Measurements from ENCODE around the gene HTATIP2. TPM values are rescaled to one million over a fixed set of nuclear protein-coding genes. Genes with fewer than 3 reads are reported as not detected.

The HTATIP2 gene
- total RNA-seq (2012; rRNA removed) (7.2 and 13.6 TPM in 2 replicates), polyA plus RNA-seq (2012; rRNA removed) (10.8 and 11.6 TPM in 2 replicates), Bru-seq, nascent RNA (percentile 53 among the genes with signal in this experiment), BruChase-seq, experiment 1, labeled RNA remaining after a 6-hour chase (percentile 58 among the genes with signal in this experiment), BruChase-seq, experiment 2, labeled RNA remaining after a 2-hour chase (percentile 50 among the genes with signal in this experiment)
- polyA plus RNA-seq (2012; cell fraction: cytosol; rRNA removed), result 3.0 and 8.1 TPM in 2 replicates
- polyA plus RNA-seq (2012; cell fraction: nucleus; rRNA removed; ENCODE audit: low replicate concordance), result 1.5 and 11.6 TPM in 2 replicates
- long read RNA-seq, transcript HTATIP2-201 (6 exons, 1,477 nt), result major isoform, 31 of 59 reads
- long read RNA-seq, transcript HTATIP2-202 (6 exons, 886 nt), result minor isoform, 8 of 59 reads
- long read RNA-seq, transcript HTATIP2-203 (6 exons, 967 nt), result minor isoform, 5 of 59 reads
- long read RNA-seq, transcript HTATIP2-204 (5 exons, 1,748 nt), result minor isoform, 8 of 59 reads
- long read RNA-seq, partial matches to known transcripts, result 0 of 59 reads
- long read RNA-seq, other reads (novel, unspliced or antisense), result 7 of 59 reads

- BruUV-seq (replicated peaks), result TSS peak; percentile 60
- TF ChIP-seq MAZ (IDR thresholded peaks at IDR 0.05; ENCODE audit: borderline replicate concordance, low read depth, low read length), result no peak
- peak; percentile 68 for TF ChIP-seq MAFK (IDR thresholded peaks at IDR 0.05; ENCODE audit: low read depth, low read length)
- TF ChIP-seq, protein P1, sequence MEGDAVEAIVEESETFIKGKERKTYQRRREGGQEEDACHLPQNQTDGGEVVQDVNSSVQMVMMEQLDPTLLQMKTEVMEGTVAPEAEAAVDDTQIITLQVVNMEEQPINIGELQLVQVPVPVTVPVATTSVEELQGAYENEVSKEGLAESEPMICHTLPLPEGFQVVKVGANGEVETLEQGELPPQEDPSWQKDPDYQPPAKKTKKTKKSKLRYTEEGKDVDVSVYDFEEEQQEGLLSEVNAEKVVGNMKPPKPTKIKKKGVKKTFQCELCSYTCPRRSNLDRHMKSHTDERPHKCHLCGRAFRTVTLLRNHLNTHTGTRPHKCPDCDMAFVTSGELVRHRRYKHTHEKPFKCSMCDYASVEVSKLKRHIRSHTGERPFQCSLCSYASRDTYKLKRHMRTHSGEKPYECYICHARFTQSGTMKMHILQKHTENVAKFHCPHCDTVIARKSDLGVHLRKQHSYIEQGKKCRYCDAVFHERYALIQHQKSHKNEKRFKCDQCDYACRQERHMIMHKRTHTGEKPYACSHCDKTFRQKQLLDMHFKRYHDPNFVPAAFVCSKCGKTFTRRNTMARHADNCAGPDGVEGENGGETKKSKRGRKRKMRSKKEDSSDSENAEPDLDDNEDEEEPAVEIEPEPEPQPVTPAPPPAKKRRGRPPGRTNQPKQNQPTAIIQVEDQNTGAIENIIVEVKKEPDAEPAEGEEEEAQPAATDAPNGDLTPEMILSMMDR (conservative IDR thresholded peaks at IDR 0.05; ENCODE audit: low read depth, low read length), result no peak
- peak; percentile 97 for TF ChIP-seq NFE2L2 (IDR thresholded peaks at IDR 0.05; ENCODE audit: low read depth, low read length)
- peak; percentile 71 for TF ChIP-seq BHLHE40 (IDR thresholded peaks at IDR 0.05; ENCODE audit: low read depth, low read length)
- no peak for TF ChIP-seq CEBPB (IDR thresholded peaks at IDR 0.05; ENCODE audit: low read depth, low read length)
- no peak for TF ChIP-seq RAD21 (IDR thresholded peaks at IDR 0.05; ENCODE audit: low read length)
- no peak for TF ChIP-seq RFX5 (IDR thresholded peaks at IDR 0.05; ENCODE audit: low read depth, low read length)
- TF ChIP-seq ELK1 (IDR thresholded peaks at IDR 0.05; ENCODE audit: borderline replicate concordance, low read depth, low read length), result no peak
- no peak for TF ChIP-seq POLR2A (IDR thresholded peaks at IDR 0.05; ENCODE audit: low read depth, low read length)
- no peak for TF ChIP-seq CHD1 (IDR thresholded peaks at IDR 0.05; ENCODE audit: low read depth, low read length)
Measured at GRCh38 chr11:20363500-20364340, at the start of gene HTATIP2. Gene HTATIP2 (plus strand): TSS chr11:20363714. CDS start chr11:20364238, 524 bp downstream.

More at GRCh38 chr11:20363500-20364340, at the start of gene HTATIP2:
- ChIA-PET POLR2A (ENCODE audit: unreplicated experiment) (no interaction called here), CTCF (interaction anchor here (1.0 to 3.1 kb wide), 4 partner anchors 8 to 236 kb away, joined by 3 to 10 read pairs (median 4); no protein-coding TSS in a partner anchor)
- Histone ChIP-seq H3K4me2 (ENCODE audit: low read depth, low read length) (peak within 1 kb of the TSS; percentile 78), H3K4ac (ENCODE audit: low read depth, low read length) (peak within 1 kb of the TSS; percentile 91), H3K36me3 (ENCODE audit: control insufficient read depth, insufficient read depth, low read length) (no peaks in the 10 kb centered on the region), H2BK20ac (ENCODE audit: low read depth, low read length) (peak within 1 kb of the TSS; percentile 35), H3K9me3 (ENCODE audit: control insufficient read depth, insufficient read depth, low read length) (no peaks in the 10 kb centered on the region), H2AK9ac (replicated peaks; ENCODE audit: low read depth, low read length, poor library complexity) (peak within 1 kb of the TSS; percentile 91), H2BK120ac (ENCODE audit: low read depth, low read length) (peak within 1 kb of the TSS; percentile 85), H2AK5ac (ENCODE audit: low read depth, low read length) (peak within 1 kb of the TSS; percentile 56), H3K14ac (replicated peaks; ENCODE audit: low read depth, low read length) (peak within 1 kb of the TSS; percentile 70), H3K9ac (ENCODE audit: low read depth, low read length) (peak within 1 kb of the TSS; percentile 54), H4K20me1 (ENCODE audit: insufficient read depth, low read length) (no peaks in the 10 kb centered on the region), H3K27me3 (ENCODE audit: control insufficient read depth, insufficient read depth, low read length) (no peaks in the 10 kb centered on the region), H3K27ac (ENCODE audit: insufficient read depth, low read length) (peak within 1 kb of the TSS; percentile 51), H2AFZ (replicated peaks; ENCODE audit: low read length, poor library complexity) (peak within 1 kb of the TSS; percentile 95), H2BK15ac (ENCODE audit: low read depth, low read length) (peak within 1 kb of the TSS; percentile 69), H4K8ac (ENCODE audit: low read depth in 2 of 2, low read length in 2 of 2) (peak within 1 kb of the TSS; percentile 87 to 94), H3K23ac (ENCODE audit: low read depth, low read length) (peak within 1 kb of the TSS; percentile 60), H3K79me1 (ENCODE audit: low read depth in 1 of 2, low read length in 2 of 2) (peaks cover 16 to 24% of the 10 kb centered on the region in 2 experiments; a peak in 3 of 4 replicates), H3K4me3 (ENCODE audit: insufficient read depth, low read depth, low read length) (peak within 1 kb of the TSS; percentile 59), H3K9me1 (ENCODE audit: insufficient read depth, low read length) (peaks cover 4% of the 10 kb centered on the region), H4K5ac (ENCODE audit: low read depth, low read length) (peak within 1 kb of the TSS; percentile 81), H4K91ac (ENCODE audit: insufficient read depth, low read depth, low read length) (peak within 1 kb of the TSS; percentile 77), H3K56ac (ENCODE audit: extremely low read depth, insufficient read depth, low read length) (peak within 1 kb of the TSS; percentile 24; the same call in 1 of the 2 replicates), H3K18ac (ENCODE audit: low read depth, low read length) (peak within 1 kb of the TSS; percentile 72), H3K4me1 (ENCODE audit: control insufficient read depth, insufficient read depth, low read length) (peaks cover 15% of the 10 kb centered on the region), H2BK5ac (ENCODE audit: low read depth, low read length, poor library complexity, severe bottlenecking) (peak within 1 kb of the TSS; percentile 68)
- peak; percentile 72 for ATAC-seq (ENCODE audit: low read depth)
- peak; percentile 33 for DNase-seq
- in situ Hi-C loops (cut with MboI; ENCODE audit: low sequenced_read_pairs), result loop anchor here (25.0 kb wide), 1 partner anchor 426 kb away; no protein-coding TSS in a partner anchor
- whole genome bisulfite sequencing, 2 experiments (ENCODE audit: extremely low coverage in 2 of 2, insufficient read length in 1 of 2), result 7% methylated on average over 39 of the region's 68 CpGs; no CpG with 5 or more reads in 1 of the 2 experiments
- intact Hi-C loops (cut with micrococcal nuclease), result no loop called here
- dilution Hi-C loops (cut with HindIII; ENCODE audit: low sequenced_read_pairs, unreplicated experiment), result no loop called here

Data from IMR-90 (cell line).